BJ (cell line): ENCODE measurements around the gene FAM98B. TPM values are rescaled to one million over a fixed set of nuclear protein-coding genes. Genes with fewer than 3 reads are reported as not detected.

Experiments
- CTCF ChIA-PET: fragments of 350-600 bp; formaldehyde crosslinking; extraction: SDS; loops from one replicate; lab custom pipeline; 2021; ENCODE audit warnings: antibody characterized with exemption, inconsistent platforms; lab: Yijun Ruan, JAX
- POLR2A ChIA-PET: fragments of 300-600 bp; sonication (Branson Sonifier 250); formaldehyde crosslinking; extraction: SDS; loops from one replicate; lab custom pipeline; 2021; ENCODE audit warnings: antibody characterized with exemption; lab: Charles Lee
- DNase-seq: peaks from one replicate; pipeline ENCODE4 v3.0.0-alpha.2; 2011; ENCODE audit warnings: low read depth
- H3K27me3 ChIP-seq: 2 replicates; pipeline ENCODE4 v1.6.0; 2011; ENCODE audit warnings: low read length; ENCODE audit not compliant: control insufficient read depth, insufficient read depth
- H3K36me3 ChIP-seq: 2 replicates; pipeline ENCODE4 v1.5.1; 2011; ENCODE audit warnings: low read length; ENCODE audit not compliant: control insufficient read depth, insufficient read depth
- H3K4me3 ChIP-seq: 2 replicates; pipeline ENCODE4 v1.5.1; 2011; ENCODE audit warnings: low read depth, mild to moderate bottlenecking, control low read depth, low read length
- CTCF ChIP-seq: IDR thresholded peaks from 2 replicates; pipeline ENCODE4 v1.5.1; 2011; ENCODE audit warnings: low read depth, mild to moderate bottlenecking, control low read depth, inconsistent platforms, low read length, moderate library complexity; ENCODE audit not compliant: insufficient read depth
- polyA plus RNA-seq: library from polyadenylated mRNA; depleted of rRNA; stranded (reverse); fragments of >200 nt; gene quantifications from 2 replicates; pipeline ENCODE4 v1.2.3, GENCODE V29; 2011

The FAM98B gene
- polyA plus RNA-seq, 1 experiment = 4.9 TPM

- ChIA-PET CTCF (interaction anchor here (1.0 to 2.9 kb wide), 3 partner anchors 20 to 227 kb away, joined by 3 to 8 read pairs (median 5); no protein-coding TSS in a partner anchor), POLR2A (no interaction called here)
- DNase-seq = no peak
- Histone ChIP-seq H3K36me3 (no peaks in the 10 kb centered on the region), H3K27me3 (no peaks in the 10 kb centered on the region), H3K4me3 (no peak overlapping the region)
- no peak for TF ChIP-seq CTCF
These were observed 6.6 kb downstream of the FAM98B start for GRCh38 chr15:38460543-38460942.

- POLR2A ChIA-PET = no interaction called here
- no peak for DNase-seq
- Histone ChIP-seq H3K4me3 (no peak overlapping the region), H3K27me3 (no peaks in the 10 kb centered on the region), H3K36me3 (no peaks in the 10 kb centered on the region)
- TF ChIP-seq CTCF = no peak
- CTCF ChIA-PET = interaction anchor here (1.0 to 1.2 kb wide), 2 partner anchors 217 to 226 kb away, joined by 3 to 5 read pairs; no protein-coding TSS in a partner anchor
These were observed 7.3 kb downstream of the FAM98B start for GRCh38 chr15:38461066-38461833.

- no peak for TF ChIP-seq CTCF
- CTCF ChIA-PET = interaction anchor here (1.1 to 1.7 kb wide), 4 partner anchors 8 to 227 kb away, joined by 3 read pairs; no protein-coding TSS in a partner anchor
- DNase-seq = no peak
- POLR2A ChIA-PET = interaction anchor here (0.6 kb wide), 1 partner anchor 1435 kb away, joined by 3 read pairs; no protein-coding TSS in a partner anchor
- no peak overlapping the region for H3K4me3 ChIP-seq
- no peaks in the 10 kb centered on the region for H3K36me3 ChIP-seq
- H3K27me3 ChIP-seq = no peaks in the 10 kb centered on the region
These were observed 10.0 kb downstream of the FAM98B start for GRCh38 chr15:38463893-38464292.

GRCh38 chr15:38464675-38465074 is 10.7 kb downstream of the FAM98B start:
- POLR2A ChIA-PET = no interaction called here
- no peak for TF ChIP-seq CTCF
- Histone ChIP-seq H3K4me3 (no peak overlapping the region), H3K27me3 (no peaks in the 10 kb centered on the region), H3K36me3 (no peaks in the 10 kb centered on the region)
- CTCF ChIA-PET = interaction anchor here (0.6 to 1.7 kb wide), 4 partner anchors 9 to 381 kb away, joined by 3 read pairs; no protein-coding TSS in a partner anchor
- DNase-seq = no peak

- no peak overlapping the region for H3K4me3 ChIP-seq
- no peaks in the 10 kb centered on the region for H3K27me3 ChIP-seq
- TF ChIP-seq CTCF = no peak
- POLR2A ChIA-PET = no interaction called here
- CTCF ChIA-PET = interaction anchor here (1.3 to 2.7 kb wide), 4 partner anchors 93 to 225 kb away, joined by 3 to 15 read pairs (median 10); no protein-coding TSS in a partner anchor
- H3K36me3 ChIP-seq = peaks cover 1% of the 10 kb centered on the region; the same call in 1 of the 2 replicates
- DNase-seq = no peak
These were observed 16.9 kb downstream of the FAM98B start for GRCh38 chr15:38470816-38471215.
